Cardiac fibroblast (primary cell): ENCODE results near the gene DPH5.

Source experiments
- DNase-seq, 2 donors: peaks; one replicate each; pipeline versions ENCODE4 v3.0.0 to v3.0.0-alpha.2; 2010; ENCODE audit warnings: low read depth in 2 of 2
- H3K4me3 ChIP-seq, 2 donors: replicated peaks in 1 of 2; 1 replicate in 1 of 2; 2 replicates in 1 of 2; pipeline ENCODE4 v1.5.1; 2011; ENCODE audit warnings: low read depth in 2 of 2, low read length in 2 of 2, mild to moderate bottlenecking in 2 of 2, moderate library complexity in 1 of 2
- CTCF ChIP-seq: IDR thresholded peaks from one replicate; pipeline ENCODE4 v1.5.1; 2011; ENCODE audit warnings: low read depth, mild to moderate bottlenecking, low read length, inconsistent platforms

The DPH5 gene

DNA sequence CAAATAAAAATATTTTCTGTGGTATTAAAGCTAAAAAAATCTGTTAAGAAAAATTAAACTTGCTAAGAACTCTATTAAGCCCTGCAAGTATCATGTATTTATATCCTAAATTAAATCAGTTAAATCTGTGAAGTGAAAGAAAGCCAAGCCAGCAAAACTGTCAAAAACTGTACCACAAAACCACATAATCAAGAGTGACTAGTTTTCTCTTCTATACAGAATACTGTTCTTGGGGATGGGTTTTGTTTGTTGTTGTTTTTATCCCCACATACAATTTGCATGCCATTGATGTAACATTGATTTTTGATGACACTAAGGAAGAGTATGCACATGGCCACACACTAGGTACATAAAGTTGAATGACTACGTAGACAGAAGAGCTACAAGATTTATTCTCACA is 20.4 kb downstream of the DPH5 start:
- DNase-seq: no peak
- no peak for TF ChIP-seq CTCF

GRCh38 chr1:101004670-101005069 is 20.9 kb downstream of the DPH5 start:
- TF ChIP-seq CTCF: no peak
- peak; percentile 71 to 72 for DNase-seq
- H3K4me3 ChIP-seq: no peak overlapping the region

More for the DNA sequence above, 20.4 kb downstream of the DPH5 start:
- no peak overlapping the region for H3K4me3 ChIP-seq

DNA sequence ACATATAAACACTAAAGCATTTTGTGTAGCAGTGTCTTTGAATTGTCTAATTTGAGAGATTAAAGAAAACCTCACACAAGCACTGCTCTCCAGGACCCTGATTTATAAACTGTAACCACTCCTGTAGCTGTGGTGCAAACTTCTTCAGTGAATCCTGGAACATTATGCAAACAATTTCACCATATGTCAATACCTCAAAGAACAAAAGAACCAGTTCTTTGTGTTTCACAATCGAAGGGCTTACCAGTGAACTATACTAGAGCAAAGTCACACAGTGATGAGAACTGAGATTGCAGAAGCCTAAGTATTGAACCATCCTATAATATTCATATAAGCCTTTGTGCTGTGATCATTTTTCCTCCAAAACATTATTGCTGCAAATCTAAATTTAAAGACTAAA is 21.5 kb downstream of the DPH5 start:
- no peak for TF ChIP-seq CTCF
- no peak overlapping the region for H3K4me3 ChIP-seq

DNA sequence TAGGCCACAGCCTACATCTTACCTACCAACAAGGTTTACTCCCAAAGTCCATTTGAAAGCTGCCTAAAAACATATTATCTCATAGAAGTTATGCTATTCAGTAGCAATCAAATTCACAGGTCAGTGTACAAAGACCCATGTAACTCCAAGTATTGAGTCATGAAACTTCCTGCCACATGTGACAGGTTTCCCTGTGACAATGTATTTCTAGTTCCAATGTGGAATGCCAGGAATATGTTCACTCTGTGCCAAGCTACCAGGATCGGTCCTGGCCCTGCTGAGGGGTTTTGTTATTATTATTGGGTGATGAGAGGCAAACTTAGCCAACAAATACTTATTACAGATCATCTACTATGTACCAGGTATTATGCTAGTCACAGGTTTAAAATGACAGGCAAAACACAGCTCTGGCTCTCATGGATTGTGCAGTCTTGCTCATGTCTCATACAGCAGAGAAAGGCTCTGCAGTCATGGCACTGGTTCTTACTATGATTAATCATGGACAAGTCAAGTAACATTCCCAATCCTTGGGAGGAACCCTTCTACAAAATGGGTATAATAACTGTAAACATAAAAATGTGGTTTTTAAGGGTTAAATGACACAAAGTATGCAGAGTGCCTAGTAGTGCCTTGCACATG is 22.5 kb downstream of the DPH5 start:
- TF ChIP-seq CTCF: no peak
- DNase-seq: no peak
- no peak overlapping the region for H3K4me3 ChIP-seq

More for the DNA sequence above, 21.5 kb downstream of the DPH5 start:
- peak; percentile 59 to 85 for DNase-seq

- TF ChIP-seq CTCF: no peak
- DNase-seq: peak; percentile 20 to 32
- no peak overlapping the region for H3K4me3 ChIP-seq
Measured at GRCh38 chr1:101002551-101002950, 23.0 kb downstream of the DPH5 start.

DNA sequence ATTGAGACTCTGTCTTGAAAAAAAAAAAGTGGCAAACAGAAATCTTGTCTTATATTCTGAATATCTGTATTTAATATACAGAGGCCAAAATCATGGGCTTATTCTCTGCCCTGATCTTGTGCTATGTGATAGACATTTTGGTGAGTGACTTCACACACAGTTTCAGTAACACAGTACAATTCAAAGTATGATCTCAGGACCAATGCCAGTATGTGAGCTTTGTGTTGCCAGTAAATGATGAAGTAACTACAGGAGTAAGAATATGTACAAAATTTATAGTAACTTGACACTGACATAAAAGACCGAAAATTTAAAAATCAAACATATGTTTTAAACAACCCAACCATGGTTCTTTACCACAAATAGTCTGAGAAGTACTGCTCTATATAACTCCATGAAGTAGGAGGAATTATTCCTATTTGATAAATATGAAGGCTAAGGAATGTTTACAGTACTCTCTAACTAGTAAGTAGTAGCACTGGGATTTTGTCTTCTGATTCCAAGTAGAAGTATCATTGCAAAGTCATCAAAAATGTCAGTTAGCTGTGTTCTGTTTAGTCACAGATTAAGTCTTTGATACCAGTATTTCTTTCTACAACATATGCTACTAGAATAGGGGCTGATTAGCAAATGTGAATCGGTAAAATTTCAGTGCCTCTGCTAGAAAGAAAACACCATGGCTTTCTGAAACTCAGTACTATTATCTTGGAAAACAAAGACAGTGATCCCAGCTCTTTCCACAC is 25.3 kb downstream of the DPH5 start:
- peak in 1 of 2 donors; percentile 22 for DNase-seq
- no peak for TF ChIP-seq CTCF
- no peak overlapping the region for H3K4me3 ChIP-seq

GRCh38 chr1:100998426-100998825 is 27.2 kb downstream of the DPH5 start:
- no peak for TF ChIP-seq CTCF
- no peak for DNase-seq
- H3K4me3 ChIP-seq: no peak overlapping the region
